A549 treated with DMSO at 1 μM for 4 hours (cell line): ENCODE measurements around the gene CNFN. TPM values are rescaled to one million over a fixed set of nuclear protein-coding genes. Genes with fewer than 3 reads are reported as not detected.

Experiments used
- total RNA-seq: library from RNA; stranded (reverse); fragments of 200-300 nt; extraction: Qiagen RNA extraction; gene quantifications from 5 replicates; pipeline ENCODE4 v1.2.3, GENCODE V29; 2022; ENCODE audit warnings: low read depth

Gene CNFN, protein sequence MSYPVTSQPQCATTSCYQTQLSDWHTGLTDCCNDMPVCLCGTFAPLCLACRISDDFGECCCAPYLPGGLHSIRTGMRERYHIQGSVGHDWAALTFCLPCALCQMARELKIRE
- total RNA-seq = 39.4 to 46.7 TPM (median 41.5 TPM) in 5 replicates

DNA sequence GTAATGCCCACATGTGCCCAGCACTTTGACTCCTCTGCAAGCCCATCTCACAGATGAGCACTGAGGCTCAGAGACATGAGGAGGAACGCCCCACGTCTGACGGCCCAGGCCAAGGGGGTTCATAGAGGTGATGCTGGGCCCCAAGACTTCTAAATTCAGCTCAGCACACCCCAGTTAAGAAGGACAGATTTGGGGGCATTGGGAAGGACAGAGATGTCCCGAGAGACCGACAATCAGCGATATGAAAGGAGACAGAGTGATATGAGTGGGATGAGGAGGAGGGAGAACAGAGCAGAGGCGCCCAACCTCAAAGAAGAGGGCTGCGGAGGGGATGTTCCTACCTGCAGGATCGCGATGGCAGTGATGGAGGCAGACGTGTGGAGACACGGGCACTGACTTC, at the start of gene CNFN:
CNFN (minus strand) TSS at position 399 of the 400 bp plus-strand sequence. CDS start 1,260 bp downstream, outside the sequence.

DNA sequence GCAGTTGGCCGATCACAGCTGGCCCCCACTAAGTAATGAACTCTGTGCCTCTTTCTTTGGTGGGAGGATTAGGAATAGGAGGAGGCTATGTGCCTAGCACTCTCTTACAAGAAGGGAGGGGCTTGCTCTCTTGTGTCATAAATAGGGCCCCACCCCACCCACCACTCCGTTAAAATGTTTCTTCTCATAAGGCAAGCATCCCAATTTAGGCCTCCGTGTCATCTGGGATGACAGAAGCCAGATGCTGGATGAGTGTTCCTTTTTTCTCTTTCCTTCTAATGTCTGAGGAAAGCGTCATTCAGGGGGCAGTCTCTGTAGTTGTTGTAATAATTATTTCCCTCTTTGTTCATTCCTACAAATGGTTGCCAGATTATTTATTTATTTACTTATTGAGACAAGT, 37.2 kb upstream of the CNFN start, which contains the start of gene LIPE:
LIPE (minus strand) TSS at position 76 of the 400 bp plus-strand sequence. CDS start 239 bp downstream, outside the sequence.

Other genes starting within 250 kb of the CNFN start
- 60.7 to 103 TPM (median 88.3 TPM) in 5 replicates for gene DEDD2, start 172.6 kb downstream of the CNFN start, total RNA-seq
- 17.8 to 20.9 TPM (median 19.7 TPM) in 5 replicates for gene ZNF526, start 170.0 kb downstream of the CNFN start, total RNA-seq
- 115 to 169 TPM (median 157 TPM) in 5 replicates for gene GSK3A, start 147.7 kb downstream of the CNFN start, total RNA-seq
- gene ERF, start 135.2 kb downstream of the CNFN start, total RNA-seq = 111 to 133 TPM (median 115 TPM) in 5 replicates
- gene CIC, start 121.0 kb downstream of the CNFN start, total RNA-seq = 46.3 to 68.8 TPM (median 57.9 TPM) in 5 replicates
- 4.0 to 5.1 TPM (median 4.3 TPM) in 5 replicates for gene PRR19, start 88.2 kb downstream of the CNFN start, total RNA-seq
- 130 to 158 TPM (median 136 TPM) in 5 replicates for gene PAFAH1B3, start 87.7 kb downstream of the CNFN start, total RNA-seq
- 2.2 to 4.2 TPM (median 3.7 TPM) in 5 replicates for gene TMEM145, start 77.0 kb downstream of the CNFN start, total RNA-seq
- 22.2 to 27.3 TPM (median 24.3 TPM) in 5 replicates for gene MEGF8, start 64.7 kb downstream of the CNFN start, total RNA-seq
- gene LIPE, start 37.1 kb upstream of the CNFN start, total RNA-seq = 1.2 to 3.3 TPM (median 2.3 TPM) in 5 replicates
- 0.20 TPM in 1 of 5 replicates, not detected in the others for gene CXCL17, start 52.6 kb upstream of the CNFN start, total RNA-seq
- 1.2 to 2.3 TPM (median 1.7 TPM) in 5 replicates for gene CEACAM1, start 138.2 kb upstream of the CNFN start, total RNA-seq
- not detected in 5 replicates for gene CEACAM8, start 204.6 kb upstream of the CNFN start, total RNA-seq